Naive thymus-derived CD4-positive, alpha-beta T cell (primary cell): ENCODE results near the gene TMEM186. TPM values are rescaled to one million over a fixed set of nuclear protein-coding genes. Genes with fewer than 3 reads are reported as not detected.
"Not testable (repeated sequence)": the region's sequence is repeated elsewhere in the genome, so short reads cannot be mapped to it uniquely, and the experiment has no call there.

ENCODE experiments used
- ATAC-seq: fragments of 150-1000 bp; cut with Tn5 transposase; 2 replicates; pipeline ENCODE4 v1.10.0; 2021; ENCODE audit warnings: mild to moderate bottlenecking, moderate library complexity
- CTCF ChIA-PET: fragments of 350-600 bp; sonication (Branson Sonifier 250); formaldehyde crosslinking; loops from one replicate; lab custom pipeline; 2021; ENCODE audit warnings: antibody characterized with exemption; lab: Charles Lee
- POLR2A ChIA-PET: fragments of 350-600 bp; sonication (Branson Sonifier 250); formaldehyde crosslinking; loops from one replicate; lab custom pipeline; 2021; ENCODE audit warnings: antibody characterized with exemption, inconsistent platforms; lab: Charles Lee
- DNase-seq, 9 donors: peaks; one replicate each; pipeline versions ENCODE4 v3.0.0 to v3.0.0-alpha.2; 2020 to 2022; ENCODE audit warnings: mixed read lengths in 1 of 9
- H3K27ac ChIP-seq: one replicate; pipeline ENCODE4 v1.7.0; 2013; ENCODE audit warnings: mild to moderate bottlenecking, low read depth, low read length, moderate library complexity
- H3K27me3 ChIP-seq, 2 donors: one replicate each; pipeline ENCODE4 v1.7.0; 2013; ENCODE audit warnings: low read length in 2 of 2, mild to moderate bottlenecking in 2 of 2, moderate library complexity in 2 of 2; ENCODE audit not compliant: control insufficient read depth in 2 of 2, insufficient read depth in 2 of 2
- H3K36me3 ChIP-seq, 3 experiments: 1 replicate in 2 of 3; 2 replicates in 1 of 3; pipeline ENCODE4 v1.7.0; 2013; ENCODE audit warnings: low read length in 3 of 3, mild to moderate bottlenecking in 3 of 3, moderate library complexity in 1 of 3; ENCODE audit not compliant: insufficient read depth in 3 of 3, control insufficient read depth in 2 of 3
- H3K4me1 ChIP-seq, 2 donors: one replicate each; pipeline ENCODE4 v1.7.0; 2013; ENCODE audit warnings: low read length in 2 of 2, mild to moderate bottlenecking in 2 of 2, moderate library complexity in 1 of 2; ENCODE audit not compliant: control insufficient read depth in 2 of 2, insufficient read depth in 2 of 2
- H3K4me3 ChIP-seq: 2 replicates; pipeline ENCODE4 v1.7.0; 2013; ENCODE audit warnings: mild to moderate bottlenecking, low read length
- H3K9me3 ChIP-seq, 3 experiments: 1 replicate in 2 of 3; 2 replicates in 1 of 3; pipeline ENCODE4 v1.7.0; 2013; ENCODE audit warnings: low read length in 3 of 3; ENCODE audit not compliant: control insufficient read depth in 2 of 3
- H3K27ac Mint-ChIP-seq, 9 donors: one replicate each; pipeline ENCODE4 v1.8.0; 2020 to 2022; ENCODE audit warnings: mixed read lengths in 9 of 9, mild to moderate bottlenecking in 8 of 9, moderate library complexity in 5 of 9, inconsistent platforms in 2 of 9
- H3K27me3 Mint-ChIP-seq, 5 donors: one replicate each; pipeline ENCODE4 v1.8.0; 2021 to 2022; ENCODE audit warnings: mixed read lengths in 5 of 5, mild to moderate bottlenecking in 1 of 5
- H3K36me3 Mint-ChIP-seq, 5 donors: one replicate each; pipeline ENCODE4 v1.8.0; 2020 to 2022; ENCODE audit warnings: mixed read lengths in 5 of 5, mild to moderate bottlenecking in 3 of 5, inconsistent platforms in 1 of 5
- H3K4me1 Mint-ChIP-seq, 7 donors: one replicate each; pipeline ENCODE4 v1.8.0; 2020 to 2022; ENCODE audit warnings: mixed read lengths in 7 of 7, mild to moderate bottlenecking in 3 of 7, inconsistent platforms in 1 of 7
- H3K4me3 Mint-ChIP-seq, 10 donors: one replicate each; pipeline ENCODE4 v1.8.0; 2020 to 2022; ENCODE audit warnings: mild to moderate bottlenecking in 10 of 10, mixed read lengths in 10 of 10, moderate library complexity in 6 of 10, inconsistent platforms in 2 of 10
- H3K9me3 Mint-ChIP-seq, 11 donors: one replicate each; pipeline ENCODE4 v1.8.0; 2020 to 2022; ENCODE audit warnings: mixed read lengths in 11 of 11, mild to moderate bottlenecking in 4 of 11, inconsistent platforms in 1 of 11, moderate library complexity in 1 of 11
- intact Hi-C, 2 donors: fragments of 100-400 bp; cut with micrococcal nuclease; formaldehyde crosslinking; loops; one replicate each; pipeline ENCODE4 v1.15.1; 2023
- polyA plus RNA-seq, 2 donors: library from polyadenylated mRNA; unstranded; fragments of 300-500 nt; fragmentation: Illumina TruSeq; gene quantifications; one replicate each; pipeline ENCODE4 v1.2.3, GENCODE V29; 2021
- total RNA-seq, 6 experiments: library from RNA in 5 of 6; stranded (reverse) in 5 of 6; gene quantifications; 1 replicate in 5 of 6; 2 replicates in 1 of 6; pipeline ENCODE4 v1.2.3 and lab custom pipeline; 2021 to 2026

Gene TMEM186
- total and polyA plus RNA-seq, 7 experiments from 2014 or later: 3.2 to 20.8 (median 15.3) TPM

DNA sequence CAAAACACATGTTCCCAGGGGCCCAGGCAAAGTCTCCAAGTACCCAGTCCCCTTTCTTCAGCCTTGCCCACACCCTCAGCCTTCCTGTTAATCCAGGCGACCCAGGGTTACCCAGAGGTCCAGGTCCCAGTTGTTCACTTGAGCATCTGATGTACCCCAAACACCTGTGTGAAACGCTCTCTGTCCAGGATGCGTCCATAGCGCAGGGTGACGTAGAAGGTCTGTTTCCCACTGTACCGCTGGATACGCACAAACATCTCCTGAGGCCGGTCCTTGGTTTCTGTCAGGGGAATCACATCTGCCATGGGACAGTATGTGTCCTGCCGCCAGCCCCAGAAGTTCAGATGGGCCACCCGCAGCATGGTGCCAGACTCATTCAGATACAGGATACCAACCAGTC is 1.6 kb downstream of the TMEM186 start:
- H3K4me1 Mint-ChIP-seq: peaks cover 19 to 64% (median 48%) of the 10 kb centered on the region in 7 donors
- Histone ChIP-seq H3K36me3 (peaks cover 0 to 3% (median 0%) of the 10 kb centered on the region in 3 experiments), H3K27me3 (no peaks in the 10 kb centered on the region), H3K9me3 (no peaks in the 10 kb centered on the region), H3K4me1 (peaks cover 25 to 29% of the 10 kb centered on the region in 2 donors), H3K27ac (no peak overlapping the region), H3K4me3 (no peak overlapping the region)
- ATAC-seq (no peak), DNase-seq (no peak)
- H3K4me3 Mint-ChIP-seq: peak overlapping the region in 5 of 10 donors; percentile 73 to 99 (median 94)
- H3K9me3 Mint-ChIP-seq: no peaks in the 10 kb centered on the region
- peaks cover 0 to 5% (median 0%) of the 10 kb centered on the region in 5 donors for H3K36me3 Mint-ChIP-seq
- H3K27me3 Mint-ChIP-seq: no peaks in the 10 kb centered on the region
- POLR2A ChIA-PET: interaction anchor here (3.9 kb wide), 1 partner anchor 72 kb away, joined by 22 read pairs; the partner anchor contains the start of gene CARHSP1
- CTCF ChIA-PET: no interaction called here
- H3K27ac Mint-ChIP-seq: peak overlapping the region in 2 of 9 donors; percentile 3 to 19
- intact Hi-C loops: loop anchor here (2.0 to 5.0 kb wide), 2 partner anchors 229 to 281 kb away; no protein-coding TSS in a partner anchor

GRCh38 chr16:8795091-8795490 is 2.3 kb downstream of the TMEM186 start:
- Histone ChIP-seq H3K4me1 (peaks cover 25 to 27% of the 10 kb centered on the region in 2 donors), H3K4me3 (no peak overlapping the region), H3K27me3 (no peaks in the 10 kb centered on the region), H3K36me3 (peaks cover 0 to 3% (median 0%) of the 10 kb centered on the region in 3 experiments), H3K9me3 (no peaks in the 10 kb centered on the region), H3K27ac (no peak overlapping the region)
- no peaks in the 10 kb centered on the region for H3K27me3 Mint-ChIP-seq
- ChIA-PET POLR2A (no interaction called here), CTCF (interaction anchor here (0.7 kb wide), 1 partner anchor 78 kb away, joined by 4 read pairs; no protein-coding TSS in a partner anchor)
- DNase-seq: no peak
- ATAC-seq: no peak
- H3K4me1 Mint-ChIP-seq: peaks cover 19 to 63% (median 48%) of the 10 kb centered on the region in 7 donors
- no peaks in the 10 kb centered on the region for H3K9me3 Mint-ChIP-seq
- intact Hi-C loops: loop anchor here in 1 of 2 donors (5.0 kb wide), 1 partner anchor 282 kb away; no protein-coding TSS in a partner anchor
- H3K36me3 Mint-ChIP-seq: peaks cover 0 to 5% (median 0%) of the 10 kb centered on the region in 5 donors
- peak overlapping the region in 2 of 10 donors; percentile 23 to 34 for H3K4me3 Mint-ChIP-seq
- peak overlapping the region in 3 of 9 donors; percentile 19 to 77 (median 48) for H3K27ac Mint-ChIP-seq

DNA sequence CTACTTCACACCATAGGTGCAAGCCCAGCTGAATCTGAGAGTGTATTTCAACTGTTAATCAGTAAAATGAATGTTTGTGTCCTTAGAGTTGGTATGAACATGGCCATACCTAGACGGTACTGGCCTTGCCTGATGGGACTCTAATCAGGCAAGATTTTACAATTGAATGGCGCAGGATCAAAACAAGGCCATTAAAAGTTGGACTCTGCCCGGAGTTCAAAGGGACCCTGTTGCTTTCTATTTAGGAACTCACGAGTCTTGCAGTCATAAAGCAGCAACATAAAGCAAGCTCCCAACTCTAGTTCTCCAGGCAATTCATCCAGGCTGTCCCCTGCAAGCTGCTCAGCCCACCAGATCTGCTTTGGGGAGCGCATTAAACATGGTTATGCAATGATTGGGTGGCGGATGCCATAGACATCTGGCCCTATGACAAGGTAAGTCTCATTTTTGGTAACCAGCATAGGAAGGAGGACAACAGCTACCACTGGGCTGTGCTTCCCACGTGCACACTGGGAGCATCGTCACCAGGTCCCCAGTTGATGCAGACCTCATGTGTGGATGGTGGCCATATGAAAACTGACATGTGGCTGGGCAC is 8.8 kb downstream of the TMEM186 start:
- no peak overlapping the region for H3K4me3 ChIP-seq
- H3K27ac ChIP-seq: no peak overlapping the region
- intact Hi-C loops: no loop called here
- Mint-ChIP-seq H3K27ac (no peak overlapping the region), H3K9me3 (no peaks in the 10 kb centered on the region), H3K36me3 (no peaks in the 10 kb centered on the region), H3K27me3 (no peaks in the 10 kb centered on the region), H3K4me1 (peaks cover 0 to 8% (median 2%) of the 10 kb centered on the region in 7 donors), H3K4me3 (no peak overlapping the region)
- no peaks in the 10 kb centered on the region for H3K27me3 ChIP-seq
- H3K36me3 ChIP-seq: no peaks in the 10 kb centered on the region
- DNase-seq: no peak
- ChIA-PET POLR2A (no interaction called here), CTCF (interaction anchor here (0.6 kb wide), 1 partner anchor 111 kb away, joined by 3 read pairs; no protein-coding TSS in a partner anchor)
- ATAC-seq: no peak
- H3K4me1 ChIP-seq: no peaks in the 10 kb centered on the region
- H3K9me3 ChIP-seq: no peaks in the 10 kb centered on the region

- H3K4me3 ChIP-seq, H3K4me3 Mint-ChIP-seq, H3K9me3 Mint-ChIP-seq, H3K9me3 ChIP-seq, H3K36me3 Mint-ChIP-seq, ATAC-seq, POLR2A ChIA-PET, H3K27me3 Mint-ChIP-seq, H3K4me1 Mint-ChIP-seq, intact Hi-C loops, H3K36me3 ChIP-seq, H3K27me3 ChIP-seq, DNase-seq, H3K27ac Mint-ChIP-seq, H3K27ac ChIP-seq, H3K4me1 ChIP-seq: not testable (repeated sequence)
- CTCF ChIA-PET: interaction anchor here (0.6 kb wide), 1 partner anchor 30 kb away, joined by 3 read pairs; no protein-coding TSS in a partner anchor
Measured at GRCh38 chr16:8786316-8786715, 11.1 kb downstream of the TMEM186 start.

GRCh38 chr16:8785408-8785807 is 12.0 kb downstream of the TMEM186 start:
- DNase-seq: no peak
- Histone ChIP-seq H3K27ac (no peak overlapping the region), H3K4me1 (no peaks in the 10 kb centered on the region), H3K27me3 (no peaks in the 10 kb centered on the region), H3K4me3 (no peak overlapping the region), H3K36me3 (no peaks in the 10 kb centered on the region), H3K9me3 (no peaks in the 10 kb centered on the region)
- POLR2A ChIA-PET: interaction anchor here (0.6 to 0.8 kb wide), 3 partner anchors 176 to 367 kb away, joined by 3 to 5 read pairs (median 3); no protein-coding TSS in a partner anchor
- CTCF ChIA-PET: no interaction called here
- intact Hi-C loops: no loop called here
- H3K36me3 Mint-ChIP-seq: peaks cover 0 to 12% (median 0%) of the 10 kb centered on the region in 5 donors
- peaks cover 0 to 2% (median 0%) of the 10 kb centered on the region in 7 donors for H3K4me1 Mint-ChIP-seq
- no peaks in the 10 kb centered on the region for H3K27me3 Mint-ChIP-seq
- H3K27ac Mint-ChIP-seq: no peak overlapping the region
- no peak for ATAC-seq
- H3K9me3 Mint-ChIP-seq: no peaks in the 10 kb centered on the region
- H3K4me3 Mint-ChIP-seq: no peak overlapping the region

GRCh38 chr16:8782673-8783072 is 14.8 kb downstream of the TMEM186 start:
- no peak for ATAC-seq

More at GRCh38 chr16:8782673-8783072, 14.8 kb downstream of the TMEM186 start:
- H3K4me3 ChIP-seq: no peak overlapping the region
- ChIA-PET CTCF (no interaction called here), POLR2A (no interaction called here)
- H3K4me1 ChIP-seq: no peaks in the 10 kb centered on the region
- no peaks in the 10 kb centered on the region for H3K27me3 ChIP-seq
- peaks cover 0 to 5% (median 4%) of the 10 kb centered on the region in 3 experiments for H3K36me3 ChIP-seq
- no peaks in the 10 kb centered on the region for H3K9me3 ChIP-seq
- H3K27me3 Mint-ChIP-seq: no peaks in the 10 kb centered on the region
- peaks cover 0 to 19% (median 9%) of the 10 kb centered on the region in 5 donors for H3K36me3 Mint-ChIP-seq
- no peak overlapping the region for H3K27ac ChIP-seq
- H3K27ac Mint-ChIP-seq: no peak overlapping the region
- H3K9me3 Mint-ChIP-seq: no peaks in the 10 kb centered on the region
- no peak overlapping the region for H3K4me3 Mint-ChIP-seq
- no peaks in the 10 kb centered on the region for H3K4me1 Mint-ChIP-seq
- no peak for DNase-seq
- intact Hi-C loops: no loop called here
